Measurements from ENCODE around the gene PADI1.

DNA sequence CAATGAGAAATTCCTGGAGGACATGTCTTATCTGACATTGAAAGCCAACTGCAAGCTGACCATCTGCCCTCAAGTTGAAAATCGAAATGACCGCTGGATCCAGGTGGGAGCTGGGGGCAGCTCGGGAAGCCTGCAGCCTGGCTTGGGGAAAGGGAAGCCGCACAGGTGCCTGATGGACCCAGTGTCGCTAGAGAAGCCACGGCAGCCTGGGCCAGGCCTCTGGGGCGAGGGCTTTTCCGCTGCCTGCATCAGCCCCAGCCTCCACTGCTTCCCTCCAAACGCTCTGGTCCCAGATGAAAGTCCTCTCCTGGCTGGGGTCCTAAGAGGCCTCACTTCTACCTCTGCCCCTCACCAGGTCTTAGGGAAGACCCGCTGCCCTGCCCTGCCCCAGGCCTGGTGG lies 25.2 kb downstream of the PADI1 start:
- TF ChIP-seq, protein P1, sequence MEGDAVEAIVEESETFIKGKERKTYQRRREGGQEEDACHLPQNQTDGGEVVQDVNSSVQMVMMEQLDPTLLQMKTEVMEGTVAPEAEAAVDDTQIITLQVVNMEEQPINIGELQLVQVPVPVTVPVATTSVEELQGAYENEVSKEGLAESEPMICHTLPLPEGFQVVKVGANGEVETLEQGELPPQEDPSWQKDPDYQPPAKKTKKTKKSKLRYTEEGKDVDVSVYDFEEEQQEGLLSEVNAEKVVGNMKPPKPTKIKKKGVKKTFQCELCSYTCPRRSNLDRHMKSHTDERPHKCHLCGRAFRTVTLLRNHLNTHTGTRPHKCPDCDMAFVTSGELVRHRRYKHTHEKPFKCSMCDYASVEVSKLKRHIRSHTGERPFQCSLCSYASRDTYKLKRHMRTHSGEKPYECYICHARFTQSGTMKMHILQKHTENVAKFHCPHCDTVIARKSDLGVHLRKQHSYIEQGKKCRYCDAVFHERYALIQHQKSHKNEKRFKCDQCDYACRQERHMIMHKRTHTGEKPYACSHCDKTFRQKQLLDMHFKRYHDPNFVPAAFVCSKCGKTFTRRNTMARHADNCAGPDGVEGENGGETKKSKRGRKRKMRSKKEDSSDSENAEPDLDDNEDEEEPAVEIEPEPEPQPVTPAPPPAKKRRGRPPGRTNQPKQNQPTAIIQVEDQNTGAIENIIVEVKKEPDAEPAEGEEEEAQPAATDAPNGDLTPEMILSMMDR (IDR thresholded peaks at IDR 0.05; ENCODE audit: poor library complexity, severe bottlenecking) = no peak
- no peak for TF ChIP-seq EP300 (conservative IDR thresholded peaks at IDR 0.05; ENCODE audit: poor library complexity, severe bottlenecking)
- TF ChIP-seq REST (IDR thresholded peaks at IDR 0.05; ENCODE audit: borderline replicate concordance) = no peak

Measured in neural cell (in vitro differentiated cells).